ENCODE results near the gene NCAPD3. TPM values are rescaled to one million over a fixed set of nuclear protein-coding genes. Genes with fewer than 3 reads are reported as not detected.

Gene NCAPD3
- total and polyA plus RNA-seq, 9 donors = 11.1 to 19.9 (median 15.4) TPM

GRCh38 chr11:134164490-134165370 lies 59.0 kb downstream of the NCAPD3 start:
- H3K4me3 ChIP-seq (ENCODE audit: low read length) = no peak overlapping the region
- no peaks in the 10 kb centered on the region for H3K27me3 ChIP-seq (ENCODE audit: control insufficient read depth, insufficient read depth, low read length)
- no peak for DNase-seq
- no peaks in the 10 kb centered on the region for H3K4me1 ChIP-seq (ENCODE audit: control insufficient read depth, insufficient read depth, low read length)
- no peak overlapping the region for H3K27ac ChIP-seq (ENCODE audit: low read length)
- WGBS (ENCODE audit: insufficient coverage) = 90% methylated on average over 11 of the region's 11 CpGs
- no peaks in the 10 kb centered on the region for H3K9me3 ChIP-seq (replicated peaks; ENCODE audit: control insufficient read depth, low read depth, low read length)
- peaks cover 45% of the 10 kb centered on the region for H3K36me3 ChIP-seq (ENCODE audit: control insufficient read depth, insufficient read depth, low read length)

DNA sequence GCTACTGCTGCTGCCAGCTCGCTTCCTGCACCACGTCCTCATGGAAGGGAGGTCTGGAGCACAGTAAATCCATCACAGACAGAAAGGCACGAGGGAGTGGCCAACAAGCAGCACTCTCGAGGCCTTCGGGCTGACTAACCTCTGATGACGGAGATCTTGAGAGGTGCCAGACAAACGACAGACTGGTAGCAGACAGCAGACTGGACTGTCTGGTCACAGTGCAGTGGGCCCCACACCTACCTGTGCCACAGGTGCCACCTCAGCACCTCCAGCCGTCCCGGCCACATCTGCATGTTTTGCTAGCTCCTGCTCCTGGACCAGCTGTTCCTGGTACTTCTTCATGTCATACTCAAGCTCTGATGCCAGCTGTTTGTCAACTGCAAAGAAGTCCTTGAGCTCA lies 64.1 kb downstream of the NCAPD3 start:
- Histone ChIP-seq H3K27me3 (ENCODE audit: control insufficient read depth, insufficient read depth, low read length) (no peaks in the 10 kb centered on the region), H3K4me1 (ENCODE audit: control insufficient read depth, insufficient read depth, low read length) (no peaks in the 10 kb centered on the region), H3K36me3 (ENCODE audit: control insufficient read depth, insufficient read depth, low read length) (peaks cover 52% of the 10 kb centered on the region), H3K27ac (ENCODE audit: low read length) (no peak overlapping the region), H3K9me3 (replicated peaks; ENCODE audit: control insufficient read depth, low read depth, low read length) (no peaks in the 10 kb centered on the region), H3K4me3 (ENCODE audit: low read length) (no peak overlapping the region)
- WGBS (ENCODE audit: insufficient coverage) = 92% methylated on average over 9 of the region's 9 CpGs
- DNase-seq = no peak

DNA sequence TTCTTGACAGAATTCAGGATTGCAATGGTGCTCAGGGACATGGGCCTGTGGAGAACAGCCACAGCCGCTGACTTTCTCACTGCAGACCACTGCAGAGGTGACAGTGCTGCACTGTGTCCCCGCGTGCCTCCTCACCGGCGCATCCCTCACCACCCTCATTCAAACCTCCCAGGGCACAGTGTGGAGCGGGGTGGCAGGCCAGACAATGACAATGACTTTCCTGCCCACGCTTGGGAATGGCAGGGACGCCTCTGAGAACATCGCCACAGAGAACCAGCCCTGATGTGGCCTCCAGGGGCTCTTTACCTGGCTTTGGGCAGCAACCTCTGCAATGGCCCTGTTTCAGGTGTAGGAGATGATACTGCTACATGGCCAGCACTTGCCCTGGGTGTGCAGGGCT lies 65.7 kb downstream of the NCAPD3 start:
- no peak overlapping the region for H3K4me3 ChIP-seq (ENCODE audit: low read length)
- 90% methylated on average over 9 of the region's 9 CpGs for WGBS (ENCODE audit: insufficient coverage)
- H3K9me3 ChIP-seq (replicated peaks; ENCODE audit: control insufficient read depth, low read depth, low read length) = no peaks in the 10 kb centered on the region
- H3K27me3 ChIP-seq (ENCODE audit: control insufficient read depth, insufficient read depth, low read length) = no peaks in the 10 kb centered on the region
- no peaks in the 10 kb centered on the region for H3K4me1 ChIP-seq (ENCODE audit: control insufficient read depth, insufficient read depth, low read length)
- DNase-seq = no peak
- peaks cover 63% of the 10 kb centered on the region for H3K36me3 ChIP-seq (ENCODE audit: control insufficient read depth, insufficient read depth, low read length)
- H3K27ac ChIP-seq (ENCODE audit: low read length) = no peak overlapping the region

DNA sequence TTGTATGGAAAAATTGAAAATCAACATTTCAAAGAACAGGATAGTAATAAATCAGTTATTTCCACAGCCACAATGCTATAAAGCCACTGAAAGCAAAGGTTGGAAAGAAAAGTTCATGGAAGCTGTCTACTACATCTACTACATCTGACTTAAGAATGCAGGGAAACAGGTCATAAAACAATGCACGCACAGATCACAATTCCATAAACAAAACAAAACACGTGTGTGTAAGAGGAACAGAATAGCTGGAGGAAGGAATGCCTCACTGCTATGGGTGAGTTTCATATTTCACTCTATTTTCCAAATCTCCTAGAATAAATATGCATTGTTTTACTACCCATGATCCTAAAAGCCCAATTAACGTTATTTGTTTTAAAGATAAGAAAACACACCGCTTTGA lies 66.3 kb downstream of the NCAPD3 start:
- no CpG with 5 or more reads among the region's 4 CpGs for WGBS (ENCODE audit: insufficient coverage)
- Histone ChIP-seq H3K27me3 (ENCODE audit: control insufficient read depth, insufficient read depth, low read length) (no peaks in the 10 kb centered on the region), H3K9me3 (replicated peaks; ENCODE audit: control insufficient read depth, low read depth, low read length) (no peaks in the 10 kb centered on the region), H3K4me3 (ENCODE audit: low read length) (no peak overlapping the region), H3K27ac (ENCODE audit: low read length) (no peak overlapping the region), H3K36me3 (ENCODE audit: control insufficient read depth, insufficient read depth, low read length) (peaks cover 66% of the 10 kb centered on the region), H3K4me1 (ENCODE audit: control insufficient read depth, insufficient read depth, low read length) (no peaks in the 10 kb centered on the region)
- no peak for DNase-seq

DNA sequence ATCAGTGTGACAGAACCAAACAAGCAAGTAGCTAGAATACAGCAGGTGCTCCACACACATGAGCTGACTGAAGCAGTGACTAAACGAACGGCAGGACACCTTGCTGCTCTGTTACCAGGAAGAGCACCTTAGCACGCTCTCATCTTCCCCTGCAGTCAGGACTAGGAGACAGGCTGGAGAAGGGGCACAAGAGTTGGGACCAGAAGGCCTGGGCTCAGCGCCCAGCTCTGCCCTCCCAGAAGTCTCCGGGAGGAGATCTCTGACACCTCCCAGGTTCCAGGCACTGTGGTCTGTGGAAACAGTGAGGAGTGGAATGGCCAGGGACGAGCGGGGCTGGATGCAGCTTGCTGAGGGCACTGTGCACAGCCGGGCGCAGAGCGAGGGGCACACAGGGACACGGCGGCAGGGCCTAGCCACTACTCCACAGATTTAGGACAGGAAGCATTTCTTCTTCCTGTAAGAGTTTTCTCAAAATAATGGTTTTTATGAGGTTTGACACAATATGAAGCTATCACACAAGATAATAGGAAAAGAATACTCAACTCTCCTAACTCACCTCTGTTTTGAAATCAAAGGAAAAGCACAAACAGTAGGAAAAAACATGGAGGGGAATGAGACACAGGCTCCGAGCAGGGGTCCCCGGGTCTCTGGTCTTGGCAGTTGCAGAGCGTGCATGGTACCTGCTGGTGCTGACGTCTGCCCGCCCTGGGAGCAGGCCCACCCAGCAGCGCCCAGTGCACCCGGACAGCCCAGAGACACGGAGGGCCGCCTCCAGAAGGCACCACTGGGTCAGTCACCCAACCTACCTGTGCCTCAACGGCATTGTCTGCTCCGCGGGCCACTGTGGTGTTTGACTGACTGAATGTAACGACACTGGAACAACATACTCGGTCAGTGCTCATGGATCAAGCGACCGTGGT lies 67.6 kb downstream of the NCAPD3 start:
- H3K4me3 ChIP-seq (ENCODE audit: low read length) = no peak overlapping the region
- H3K36me3 ChIP-seq (ENCODE audit: control insufficient read depth, insufficient read depth, low read length) = peaks cover 70% of the 10 kb centered on the region
- H3K9me3 ChIP-seq (replicated peaks; ENCODE audit: control insufficient read depth, low read depth, low read length) = no peaks in the 10 kb centered on the region
- H3K4me1 ChIP-seq (ENCODE audit: control insufficient read depth, insufficient read depth, low read length) = no peaks in the 10 kb centered on the region
- DNase-seq = no peak
- H3K27me3 ChIP-seq (ENCODE audit: control insufficient read depth, insufficient read depth, low read length) = no peaks in the 10 kb centered on the region
- WGBS (ENCODE audit: insufficient coverage) = 96% methylated on average over 22 of the region's 28 CpGs
- H3K27ac ChIP-seq (ENCODE audit: low read length) = no peak overlapping the region

DNA sequence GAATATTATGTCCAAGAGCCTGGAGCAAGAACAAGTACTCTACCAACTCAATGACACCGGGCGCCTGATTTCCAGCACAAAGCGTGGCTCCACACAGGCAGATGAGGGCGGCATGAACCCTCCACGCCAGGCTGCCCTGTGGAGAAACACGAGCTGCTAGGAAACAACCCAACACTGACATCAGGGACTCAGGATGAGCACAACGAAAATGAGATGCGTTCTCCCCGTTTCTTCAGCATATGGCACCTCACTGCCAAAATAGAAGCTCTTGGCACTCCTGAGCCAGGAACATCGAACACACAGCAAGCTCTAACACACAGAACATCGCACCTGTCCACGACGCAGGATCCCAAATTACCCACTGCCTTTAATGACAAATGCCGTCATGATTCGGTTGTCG lies 68.3 kb downstream of the NCAPD3 start:
- Histone ChIP-seq H3K9me3 (replicated peaks; ENCODE audit: control insufficient read depth, low read depth, low read length) (no peaks in the 10 kb centered on the region), H3K4me1 (ENCODE audit: control insufficient read depth, insufficient read depth, low read length) (no peaks in the 10 kb centered on the region), H3K27me3 (ENCODE audit: control insufficient read depth, insufficient read depth, low read length) (no peaks in the 10 kb centered on the region), H3K36me3 (ENCODE audit: control insufficient read depth, insufficient read depth, low read length) (peaks cover 76% of the 10 kb centered on the region), H3K27ac (ENCODE audit: low read length) (no peak overlapping the region), H3K4me3 (ENCODE audit: low read length) (no peak overlapping the region)
- DNase-seq = no peak
- 76% methylated on average over 9 of the region's 16 CpGs for WGBS (ENCODE audit: insufficient coverage)

GRCh38 chr11:134154441-134154840 lies 69.3 kb downstream of the NCAPD3 start:
- WGBS (ENCODE audit: insufficient coverage) = 91% methylated on average over 9 of the region's 11 CpGs
- peaks cover 73% of the 10 kb centered on the region for H3K36me3 ChIP-seq (ENCODE audit: control insufficient read depth, insufficient read depth, low read length)

DNA sequence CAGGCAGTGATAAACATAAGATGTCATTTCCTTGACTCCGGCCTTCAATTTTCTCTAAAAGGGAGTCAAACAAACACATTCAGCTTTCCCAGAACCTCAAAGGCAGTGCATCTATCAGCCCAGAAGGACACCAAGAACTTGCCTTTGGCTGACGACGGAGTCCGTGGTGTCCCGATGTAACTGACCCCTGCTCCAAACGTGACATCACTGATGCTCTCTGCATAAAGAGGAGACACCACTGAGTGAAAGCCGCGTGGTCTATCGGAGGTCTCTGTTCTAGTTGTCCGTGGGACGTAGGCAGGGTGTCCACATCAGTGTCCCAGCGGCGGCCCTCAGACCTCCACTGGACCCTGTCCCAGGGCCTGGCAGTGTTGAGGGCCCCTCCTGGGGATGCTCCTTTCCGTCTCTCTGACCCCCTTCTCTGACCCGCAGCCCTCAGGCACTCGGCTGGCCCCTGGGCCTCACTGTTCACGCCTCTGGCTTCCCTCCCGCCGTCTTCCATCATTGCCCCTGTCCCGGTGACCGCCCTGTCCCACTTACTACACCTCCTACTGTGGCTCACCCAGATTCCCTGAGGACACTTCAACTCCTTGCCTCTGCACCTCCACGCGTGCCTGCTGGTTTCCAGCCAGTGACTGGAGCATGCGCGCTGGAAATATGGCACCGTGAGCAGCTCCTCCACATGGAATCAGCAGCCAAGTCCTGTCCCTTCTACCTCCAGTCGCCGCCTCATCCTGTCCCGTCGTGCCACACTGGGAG lies 70.4 kb downstream of the NCAPD3 start:
- peaks cover 82% of the 10 kb centered on the region for H3K36me3 ChIP-seq (ENCODE audit: control insufficient read depth, insufficient read depth, low read length)
- no peaks in the 10 kb centered on the region for H3K27me3 ChIP-seq (ENCODE audit: control insufficient read depth, insufficient read depth, low read length)
- 90% methylated on average over 30 of the region's 30 CpGs for WGBS (ENCODE audit: insufficient coverage)

More at GRCh38 chr11:134154441-134154840, 69.3 kb downstream of the NCAPD3 start:
- DNase-seq = no peak
- Histone ChIP-seq H3K9me3 (replicated peaks; ENCODE audit: control insufficient read depth, low read depth, low read length) (no peaks in the 10 kb centered on the region), H3K4me3 (ENCODE audit: low read length) (no peak overlapping the region), H3K27me3 (ENCODE audit: control insufficient read depth, insufficient read depth, low read length) (no peaks in the 10 kb centered on the region), H3K27ac (ENCODE audit: low read length) (no peak overlapping the region), H3K4me1 (ENCODE audit: control insufficient read depth, insufficient read depth, low read length) (no peaks in the 10 kb centered on the region)

GRCh38 chr11:134152696-134153095 lies 71.1 kb downstream of the NCAPD3 start:
- Histone ChIP-seq H3K4me1 (ENCODE audit: control insufficient read depth, insufficient read depth, low read length) (no peaks in the 10 kb centered on the region), H3K9me3 (replicated peaks; ENCODE audit: control insufficient read depth, low read depth, low read length) (no peaks in the 10 kb centered on the region), H3K4me3 (ENCODE audit: low read length) (no peak overlapping the region), H3K27me3 (ENCODE audit: control insufficient read depth, insufficient read depth, low read length) (no peaks in the 10 kb centered on the region), H3K27ac (ENCODE audit: low read length) (no peak overlapping the region), H3K36me3 (ENCODE audit: control insufficient read depth, insufficient read depth, low read length) (peaks cover 81% of the 10 kb centered on the region)
- 64% methylated on average over 6 of the region's 9 CpGs for WGBS (ENCODE audit: insufficient coverage)
- DNase-seq = no peak

More for the DNA sequence above, 70.4 kb downstream of the NCAPD3 start:
- Histone ChIP-seq H3K27ac (ENCODE audit: low read length) (no peak overlapping the region), H3K9me3 (replicated peaks; ENCODE audit: control insufficient read depth, low read depth, low read length) (no peaks in the 10 kb centered on the region), H3K4me3 (ENCODE audit: low read length) (no peak overlapping the region), H3K4me1 (ENCODE audit: control insufficient read depth, insufficient read depth, low read length) (no peaks in the 10 kb centered on the region)
- DNase-seq = no peak

Measured in muscle of leg (tissue), 11 donors.